GM23338 (cell line): ENCODE measurements around the gene SNX14. TPM values are rescaled to one million over a fixed set of nuclear protein-coding genes. Genes with fewer than 3 reads are reported as not detected.

ENCODE experiments used
- ATAC-seq: fragments of 200-7000 bp; cut with Tn5 transposase; 3 replicates; pipeline ENCODE4 v1.9.1; 2020
- DNase-seq: peaks from one replicate; pipeline ENCODE4 v3.0.0-alpha.2; 2015; ENCODE audit warnings: low spot score
- H2AFZ ChIP-seq: fragments of 200-600 bp; sonication (generic); 2 replicates; pipeline ENCODE4 v1.8.0; 2016; ENCODE audit warnings: antibody characterized with exemption, mild to moderate bottlenecking, moderate library complexity
- H3F3A ChIP-seq: fragments of 200-600 bp; sonication (generic); replicated peaks from 2 replicates; pipeline ENCODE4 v1.8.0; 2017; ENCODE audit warnings: antibody characterized with exemption, mixed run types, low read depth
- H3K27ac ChIP-seq: fragments of 200-600 bp; sonication (generic); 2 replicates; pipeline ENCODE4 v1.6.1; 2016; ENCODE audit warnings: low read depth
- H3K27me3 ChIP-seq: fragments of 200-600 bp; sonication (generic); 2 replicates; pipeline ENCODE4 v1.8.0; 2016; ENCODE audit warnings: mild to moderate bottlenecking, mixed run types, moderate library complexity; ENCODE audit not compliant: insufficient read depth
- H3K36me3 ChIP-seq: fragments of 200-600 bp; sonication (generic); 2 replicates; pipeline ENCODE4 v1.8.0; 2016; ENCODE audit warnings: mild to moderate bottlenecking; ENCODE audit not compliant: insufficient read depth
- H3K4me1 ChIP-seq: fragments of 200-600 bp; sonication (generic); 2 replicates; pipeline ENCODE4 v1.8.0; 2016; ENCODE audit warnings: mild to moderate bottlenecking, moderate library complexity; ENCODE audit not compliant: insufficient read depth
- H3K4me2 ChIP-seq: fragments of 200-600 bp; sonication (generic); 2 replicates; pipeline ENCODE4 v1.7.1; 2017; ENCODE audit warnings: mixed run types
- H3K4me3 ChIP-seq: fragments of 200-600 bp; sonication (generic); 2 replicates; pipeline ENCODE4 v1.6.1; 2016; ENCODE audit warnings: mixed run types
- H3K79me2 ChIP-seq: fragments of 200-600 bp; sonication (generic); replicated peaks from 2 replicates; pipeline ENCODE4 v1.8.0; 2017; ENCODE audit warnings: mild to moderate bottlenecking; ENCODE audit not compliant: insufficient read depth
- H3K9me2 ChIP-seq: fragments of 200-600 bp; sonication (generic); 2 replicates; pipeline ENCODE4 v1.8.0; 2017; ENCODE audit not compliant: insufficient read depth
- H4K20me1 ChIP-seq: fragments of 200-600 bp; sonication (generic); replicated peaks from 2 replicates; pipeline ENCODE4 v1.8.0; 2017; ENCODE audit warnings: mild to moderate bottlenecking; ENCODE audit not compliant: insufficient read depth
- H3K27ac Mint-ChIP-seq: 2 replicates; pipeline ENCODE4 v1.8.0; 2020; ENCODE audit warnings: inconsistent platforms, mild to moderate bottlenecking, moderate library complexity, mixed read lengths
- H3K27me3 Mint-ChIP-seq: 3 replicates; pipeline ENCODE4 v1.8.0; 2022; ENCODE audit warnings: low read depth, mild to moderate bottlenecking, moderate library complexity, mixed read lengths, inconsistent platforms; ENCODE audit not compliant: insufficient read depth, poor library complexity
- H3K36me3 Mint-ChIP-seq: 3 replicates; pipeline ENCODE4 v1.8.0; 2021; ENCODE audit warnings: low read depth, mild to moderate bottlenecking, inconsistent platforms, moderate library complexity, mixed read lengths
- H3K4me1 Mint-ChIP-seq: 3 replicates; pipeline ENCODE4 v1.8.0; 2020; ENCODE audit warnings: mild to moderate bottlenecking, inconsistent platforms, mixed read lengths
- H3K4me3 Mint-ChIP-seq: 3 replicates; pipeline ENCODE4 v1.8.0; 2021; ENCODE audit warnings: moderate library complexity, mild to moderate bottlenecking, inconsistent platforms, mixed read lengths
- H3K9me3 Mint-ChIP-seq: 3 replicates; pipeline ENCODE4 v1.8.0; 2020; ENCODE audit warnings: moderate library complexity, mild to moderate bottlenecking, inconsistent platforms, mixed read lengths
- EZH2 ChIP-seq: fragments of 200-600 bp; sonication (generic); IDR thresholded peaks from one replicate; pipeline ENCODE4 v1.8.0; 2017; ENCODE audit warnings: antibody characterized with exemption, mild to moderate bottlenecking, low read depth; ENCODE audit not compliant: unreplicated experiment
- JUNB ChIP-seq: IDR thresholded peaks from one replicate; pipeline ENCODE4 v1.6.1; 2016; ENCODE audit warnings: antibody characterized with exemption; ENCODE audit not compliant: unreplicated experiment
- POLR2AphosphoS5 ChIP-seq: IDR thresholded peaks from 2 replicates; pipeline ENCODE4 v1.6.1; 2016; ENCODE audit warnings: antibody characterized with exemption, low read depth
- ZNF114 ChIP-seq: fragments of 250-450 bp; sonication (Bioruptor Pico); IDR thresholded peaks from 2 replicates; pipeline ENCODE4 v1.5.0; 2020; ENCODE audit warnings: mild to moderate bottlenecking, moderate library complexity
- polyA plus RNA-seq: library from polyadenylated mRNA; unstranded; fragments of >200 nt; fragmentation: Nextera tagmentation; extraction: Ambion mirVana; gene quantifications from 2 replicates; pipeline ENCODE4 v1.2.1, GENCODE V29; 2016
- total RNA-seq: library from RNA; depleted of rRNA; stranded (reverse); fragments of >200 nt; shearing (Covaris generic); gene quantifications from 2 replicates; pipeline ENCODE4 v1.2.3, GENCODE V29; 2014
- TF ChIP-seq, protein P1 (sequence below): fragments of 250-450 bp; sonication (Bioruptor Pico); IDR thresholded peaks from 2 replicates; pipeline ENCODE4 v1.5.0; 2020; ENCODE audit warnings: mild to moderate bottlenecking, moderate library complexity
- TF ChIP-seq, protein P2 (sequence below): IDR thresholded peaks from 2 replicates; pipeline ENCODE4 v1.6.1; 2016; ENCODE audit warnings: antibody characterized with exemption

SNX14 gene
- total and polyA plus RNA-seq, 2 experiments from 2014 or later = 23.1 to 32.0 TPM

DNA sequence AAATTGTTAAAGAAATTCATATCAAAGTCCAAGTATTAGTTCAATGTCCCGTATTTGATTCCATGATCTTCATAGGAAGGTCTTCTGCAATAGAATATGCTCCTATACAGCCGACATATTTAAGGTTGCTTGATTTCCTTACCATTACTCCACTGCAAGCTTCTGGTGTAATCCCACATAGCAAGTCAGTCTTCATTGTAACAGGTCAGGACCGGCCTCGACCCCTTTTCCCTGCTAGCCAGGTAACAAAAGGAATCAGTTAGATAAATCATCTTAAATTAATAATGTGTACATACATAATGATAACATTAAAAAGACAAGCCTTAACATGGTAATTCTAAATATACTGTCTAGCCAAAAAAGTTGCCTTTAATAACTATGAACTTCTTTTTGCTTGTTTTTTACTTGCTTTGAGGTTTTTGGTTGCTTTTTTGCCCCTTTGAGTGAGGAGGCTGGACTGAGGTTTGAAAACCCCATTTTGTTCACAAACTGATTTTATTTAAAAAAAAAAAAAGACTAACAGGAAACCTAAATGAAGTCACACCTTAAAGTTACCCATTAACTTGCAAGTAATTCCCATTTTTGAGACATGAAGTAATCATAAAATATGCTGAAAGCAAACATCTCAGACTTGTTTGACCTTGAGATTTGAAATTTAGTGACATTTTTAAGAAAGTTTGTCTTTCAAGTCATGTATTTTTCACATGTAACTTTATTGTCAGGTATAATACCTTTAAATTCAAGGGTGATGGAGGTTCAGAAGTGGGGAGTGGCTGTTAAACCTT, 19.2 kb upstream of the SNX14 start (continued):
- TF ChIP-seq, protein P1, sequence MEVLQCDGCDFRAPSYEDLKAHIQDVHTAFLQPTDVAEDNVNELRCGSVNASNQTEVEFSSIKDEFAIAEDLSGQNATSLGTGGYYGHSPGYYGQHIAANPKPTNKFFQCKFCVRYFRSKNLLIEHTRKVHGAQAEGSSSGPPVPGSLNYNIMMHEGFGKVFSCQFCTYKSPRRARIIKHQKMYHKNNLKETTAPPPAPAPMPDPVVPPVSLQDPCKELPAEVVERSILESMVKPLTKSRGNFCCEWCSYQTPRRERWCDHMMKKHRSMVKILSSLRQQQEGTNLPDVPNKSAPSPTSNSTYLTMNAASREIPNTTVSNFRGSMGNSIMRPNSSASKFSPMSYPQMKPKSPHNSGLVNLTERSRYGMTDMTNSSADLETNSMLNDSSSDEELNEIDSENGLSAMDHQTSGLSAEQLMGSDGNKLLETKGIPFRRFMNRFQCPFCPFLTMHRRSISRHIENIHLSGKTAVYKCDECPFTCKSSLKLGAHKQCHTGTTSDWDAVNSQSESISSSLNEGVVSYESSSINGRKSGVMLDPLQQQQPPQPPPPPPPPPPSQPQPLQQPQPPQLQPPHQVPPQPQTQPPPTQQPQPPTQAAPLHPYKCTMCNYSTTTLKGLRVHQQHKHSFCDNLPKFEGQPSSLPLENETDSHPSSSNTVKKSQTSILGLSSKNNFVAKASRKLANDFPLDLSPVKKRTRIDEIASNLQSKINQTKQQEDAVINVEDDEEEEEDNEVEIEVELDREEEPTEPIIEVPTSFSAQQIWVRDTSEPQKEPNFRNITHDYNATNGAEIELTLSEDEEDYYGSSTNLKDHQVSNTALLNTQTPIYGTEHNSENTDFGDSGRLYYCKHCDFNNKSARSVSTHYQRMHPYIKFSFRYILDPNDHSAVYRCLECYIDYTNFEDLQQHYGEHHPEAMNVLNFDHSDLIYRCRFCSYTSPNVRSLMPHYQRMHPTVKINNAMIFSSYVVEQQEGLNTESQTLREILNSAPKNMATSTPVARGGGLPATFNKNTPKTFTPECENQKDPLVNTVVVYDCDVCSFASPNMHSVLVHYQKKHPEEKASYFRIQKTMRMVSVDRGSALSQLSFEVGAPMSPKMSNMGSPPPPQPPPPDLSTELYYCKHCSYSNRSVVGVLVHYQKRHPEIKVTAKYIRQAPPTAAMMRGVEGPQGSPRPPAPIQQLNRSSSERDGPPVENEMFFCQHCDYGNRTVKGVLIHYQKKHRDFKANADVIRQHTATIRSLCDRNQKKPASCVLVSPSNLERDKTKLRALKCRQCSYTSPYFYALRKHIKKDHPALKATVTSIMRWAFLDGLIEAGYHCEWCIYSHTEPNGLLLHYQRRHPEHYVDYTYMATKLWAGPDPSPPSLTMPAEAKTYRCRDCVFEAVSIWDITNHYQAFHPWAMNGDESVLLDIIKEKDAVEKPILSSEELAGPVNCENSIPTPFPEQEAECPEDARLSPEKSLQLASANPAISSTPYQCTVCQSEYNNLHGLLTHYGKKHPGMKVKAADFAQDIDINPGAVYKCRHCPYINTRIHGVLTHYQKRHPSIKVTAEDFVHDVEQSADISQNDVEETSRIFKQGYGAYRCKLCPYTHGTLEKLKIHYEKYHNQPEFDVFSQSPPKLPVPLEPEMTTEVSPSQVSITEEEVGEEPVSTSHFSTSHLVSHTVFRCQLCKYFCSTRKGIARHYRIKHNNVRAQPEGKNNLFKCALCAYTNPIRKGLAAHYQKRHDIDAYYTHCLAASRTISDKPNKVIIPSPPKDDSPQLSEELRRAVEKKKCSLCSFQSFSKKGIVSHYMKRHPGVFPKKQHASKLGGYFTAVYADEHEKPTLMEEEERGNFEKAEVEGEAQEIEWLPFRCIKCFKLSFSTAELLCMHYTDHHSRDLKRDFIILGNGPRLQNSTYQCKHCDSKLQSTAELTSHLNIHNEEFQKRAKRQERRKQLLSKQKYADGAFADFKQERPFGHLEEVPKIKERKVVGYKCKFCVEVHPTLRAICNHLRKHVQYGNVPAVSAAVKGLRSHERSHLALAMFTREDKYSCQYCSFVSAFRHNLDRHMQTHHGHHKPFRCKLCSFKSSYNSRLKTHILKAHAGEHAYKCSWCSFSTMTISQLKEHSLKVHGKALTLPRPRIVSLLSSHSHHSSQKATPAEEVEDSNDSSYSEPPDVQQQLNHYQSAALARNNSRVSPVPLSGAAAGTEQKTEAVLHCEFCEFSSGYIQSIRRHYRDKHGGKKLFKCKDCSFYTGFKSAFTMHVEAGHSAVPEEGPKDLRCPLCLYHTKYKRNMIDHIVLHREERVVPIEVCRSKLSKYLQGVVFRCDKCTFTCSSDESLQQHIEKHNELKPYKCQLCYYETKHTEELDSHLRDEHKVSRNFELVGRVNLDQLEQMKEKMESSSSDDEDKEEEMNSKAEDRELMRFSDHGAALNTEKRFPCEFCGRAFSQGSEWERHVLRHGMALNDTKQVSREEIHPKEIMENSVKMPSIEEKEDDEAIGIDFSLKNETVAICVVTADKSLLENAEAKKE (CRISPR knock-in tag) = no peak
- TF ChIP-seq EZH2 (no peak), JUNB (no peak)
- TF ChIP-seq, protein P2, sequence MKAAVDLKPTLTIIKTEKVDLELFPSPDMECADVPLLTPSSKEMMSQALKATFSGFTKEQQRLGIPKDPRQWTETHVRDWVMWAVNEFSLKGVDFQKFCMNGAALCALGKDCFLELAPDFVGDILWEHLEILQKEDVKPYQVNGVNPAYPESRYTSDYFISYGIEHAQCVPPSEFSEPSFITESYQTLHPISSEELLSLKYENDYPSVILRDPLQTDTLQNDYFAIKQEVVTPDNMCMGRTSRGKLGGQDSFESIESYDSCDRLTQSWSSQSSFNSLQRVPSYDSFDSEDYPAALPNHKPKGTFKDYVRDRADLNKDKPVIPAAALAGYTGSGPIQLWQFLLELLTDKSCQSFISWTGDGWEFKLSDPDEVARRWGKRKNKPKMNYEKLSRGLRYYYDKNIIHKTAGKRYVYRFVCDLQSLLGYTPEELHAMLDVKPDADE = no peak

DNA sequence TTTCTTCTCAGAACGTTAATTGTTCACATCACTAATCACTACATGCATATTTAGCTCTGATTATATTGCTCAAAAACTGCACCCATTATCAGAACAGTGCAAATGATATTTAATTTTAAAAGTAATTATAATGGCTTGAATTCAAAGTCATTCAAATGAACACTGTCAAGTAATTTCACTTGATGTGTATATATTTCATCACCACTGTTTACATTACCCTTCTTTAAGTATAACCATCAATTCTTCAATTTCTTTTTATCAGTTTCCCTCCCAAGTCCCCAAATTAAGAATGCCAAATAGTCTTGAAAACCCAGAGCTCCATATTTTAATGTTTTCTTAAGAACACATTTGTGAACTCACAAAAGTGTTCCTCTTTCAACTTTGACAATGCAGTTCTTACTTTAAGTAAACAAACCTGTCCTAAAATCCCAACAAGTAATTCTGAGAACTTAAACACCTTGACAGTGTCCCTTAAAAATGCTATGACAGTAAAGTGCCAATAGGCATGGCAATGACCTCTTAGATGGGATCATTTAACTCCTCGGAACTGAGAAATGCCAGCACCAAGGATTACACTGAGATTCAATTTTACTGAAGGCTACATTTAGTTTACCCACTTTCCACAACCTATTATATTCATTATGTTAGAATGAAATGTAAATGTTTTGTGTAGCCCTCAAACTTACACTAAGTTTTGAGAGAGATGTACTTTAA, 16.7 kb upstream of the SNX14 start:
- no peak for DNase-seq
- no peaks in the 10 kb centered on the region for H3K9me2 ChIP-seq
- H3F3A ChIP-seq = peaks cover 19% of the 10 kb centered on the region; the same call in 1 of the 2 replicates
- no peak overlapping the region for H3K4me2 ChIP-seq
- Mint-ChIP-seq H3K4me3 (no peak overlapping the region), H3K27me3 (peaks cover 7% of the 10 kb centered on the region), H3K27ac (no peak overlapping the region), H3K36me3 (peaks cover 60% of the 10 kb centered on the region), H3K4me1 (peaks cover 22% of the 10 kb centered on the region; the same call in 2 of the 3 replicates), H3K9me3 (no peaks in the 10 kb centered on the region)
- H3K4me1 ChIP-seq = no peaks in the 10 kb centered on the region
- H3K4me3 ChIP-seq = no peak overlapping the region
- ATAC-seq = no peak
- peaks cover 19% of the 10 kb centered on the region for H3K79me2 ChIP-seq
- H2AFZ ChIP-seq = no peak overlapping the region
- H4K20me1 ChIP-seq = peaks cover 37% of the 10 kb centered on the region
- H3K27me3 ChIP-seq = no peaks in the 10 kb centered on the region
- H3K27ac ChIP-seq = no peak overlapping the region; the same call in 1 of the 2 replicates
- TF ChIP-seq ZNF114 (CRISPR knock-in tag) (no peak), POLR2AphosphoS5 (peak; percentile 23; the same call in 1 of the 2 replicates)
- H3K36me3 ChIP-seq = peaks cover 43% of the 10 kb centered on the region
